ENCODE results near the gene RMND1. TPM values are rescaled to one million over a fixed set of nuclear protein-coding genes. Genes with fewer than 3 reads are reported as not detected.
"Not testable (repeated sequence)": the region's sequence is repeated elsewhere in the genome, so short reads cannot be mapped to it uniquely, and the experiment has no call there.

The RMND1 gene
- total RNA-seq, 1 experiment from 2014 or later: 39.1 TPM

DNA sequence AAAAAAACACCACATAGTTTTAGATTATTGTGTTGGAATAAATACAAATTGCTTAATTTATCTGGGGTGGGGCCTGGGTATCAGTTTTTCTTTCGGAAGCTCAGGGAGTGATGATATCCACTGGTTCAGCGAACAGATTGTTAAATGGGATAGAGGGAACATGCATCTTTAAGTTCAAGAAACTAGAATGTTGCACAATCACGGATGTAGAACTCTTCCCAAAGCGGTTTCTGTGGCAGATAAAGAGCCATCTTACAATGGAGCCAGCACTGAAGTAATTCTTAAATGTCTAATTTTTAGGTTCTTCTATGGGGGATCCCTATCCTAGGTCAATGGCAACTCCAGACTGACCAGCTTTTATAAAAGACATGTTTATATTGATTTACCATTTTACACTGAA lies 9.7 kb upstream of the RMND1 start:
- no peak overlapping the region for H3K4me3 Mint-ChIP-seq (ENCODE audit: unreplicated experiment)
- POLR2A ChIA-PET: no interaction called here
- H3K27me3 Mint-ChIP-seq (ENCODE audit: insufficient read depth, unreplicated experiment): no peaks in the 10 kb centered on the region
- no TSS peak for BruUV-seq (replicated peaks)
- DNase-seq: no peak
- intact Hi-C loops (cut with micrococcal nuclease; ENCODE audit: unreplicated experiment): no loop called here
- H3K36me3 Mint-ChIP-seq (ENCODE audit: insufficient read depth, unreplicated experiment): peaks cover 51% of the 10 kb centered on the region
- TF ChIP-seq, protein P1, sequence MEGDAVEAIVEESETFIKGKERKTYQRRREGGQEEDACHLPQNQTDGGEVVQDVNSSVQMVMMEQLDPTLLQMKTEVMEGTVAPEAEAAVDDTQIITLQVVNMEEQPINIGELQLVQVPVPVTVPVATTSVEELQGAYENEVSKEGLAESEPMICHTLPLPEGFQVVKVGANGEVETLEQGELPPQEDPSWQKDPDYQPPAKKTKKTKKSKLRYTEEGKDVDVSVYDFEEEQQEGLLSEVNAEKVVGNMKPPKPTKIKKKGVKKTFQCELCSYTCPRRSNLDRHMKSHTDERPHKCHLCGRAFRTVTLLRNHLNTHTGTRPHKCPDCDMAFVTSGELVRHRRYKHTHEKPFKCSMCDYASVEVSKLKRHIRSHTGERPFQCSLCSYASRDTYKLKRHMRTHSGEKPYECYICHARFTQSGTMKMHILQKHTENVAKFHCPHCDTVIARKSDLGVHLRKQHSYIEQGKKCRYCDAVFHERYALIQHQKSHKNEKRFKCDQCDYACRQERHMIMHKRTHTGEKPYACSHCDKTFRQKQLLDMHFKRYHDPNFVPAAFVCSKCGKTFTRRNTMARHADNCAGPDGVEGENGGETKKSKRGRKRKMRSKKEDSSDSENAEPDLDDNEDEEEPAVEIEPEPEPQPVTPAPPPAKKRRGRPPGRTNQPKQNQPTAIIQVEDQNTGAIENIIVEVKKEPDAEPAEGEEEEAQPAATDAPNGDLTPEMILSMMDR (IDR thresholded peaks at IDR 0.05; ENCODE audit: insufficient read depth in 1 of 2, low read depth in 1 of 2, low read length in 1 of 2, severe bottlenecking in 1 of 2, unreplicated experiment in 1 of 2): no peak
- Histone ChIP-seq H3K4me3 (ENCODE audit: low read depth, low read length) (no peak overlapping the region), H3K27me3 (replicated peaks; ENCODE audit: control insufficient read depth, insufficient read depth, low read length) (no peaks in the 10 kb centered on the region), H3K4me1 (peaks cover 3% of the 10 kb centered on the region), H3K9me3 (no peaks in the 10 kb centered on the region), H3K36me3 (ENCODE audit: control insufficient read depth, insufficient read depth, low read length) (peaks cover 1% of the 10 kb centered on the region)
- no peak overlapping the region for H3K27ac Mint-ChIP-seq (ENCODE audit: unreplicated experiment)
- CTCF ChIA-PET: no interaction called here
- H3K9me3 Mint-ChIP-seq (ENCODE audit: unreplicated experiment): no peaks in the 10 kb centered on the region
- peaks cover 7% of the 10 kb centered on the region for H3K4me1 Mint-ChIP-seq (ENCODE audit: low read depth, unreplicated experiment)

DNA sequence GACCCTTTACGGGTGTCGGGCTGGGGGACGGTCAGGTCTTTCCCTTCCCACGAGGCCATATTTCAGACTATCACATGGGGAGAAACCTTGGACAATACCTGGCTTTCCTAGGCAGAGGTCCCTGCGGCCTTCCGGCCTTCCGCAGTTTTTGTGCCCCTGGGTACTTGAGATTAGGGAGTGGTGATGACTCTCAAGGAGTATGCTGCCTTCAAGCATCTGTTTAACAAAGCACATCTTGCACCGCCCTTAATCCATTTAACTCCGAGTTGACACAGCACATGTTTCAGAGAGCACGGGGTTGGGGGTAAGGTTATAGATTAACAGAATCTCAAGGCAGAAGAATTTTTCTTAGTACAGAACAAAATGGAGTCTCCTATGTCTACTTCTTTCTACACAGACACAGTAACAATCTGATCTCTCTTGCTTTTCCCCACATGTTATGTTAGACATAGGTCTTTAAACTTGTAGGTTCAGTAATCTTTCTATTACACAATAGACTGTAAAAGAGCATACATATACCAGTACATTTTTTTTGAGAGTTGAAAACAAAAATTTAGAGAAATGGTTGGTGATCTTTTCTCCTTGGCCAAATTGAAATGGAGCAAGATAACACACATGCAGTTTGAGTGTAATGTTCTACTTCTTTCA lies 3.9 kb upstream of the RMND1 start:
- H3K9me3 ChIP-seq; CTCF ChIA-PET; BruUV-seq (replicated peaks); H3K27me3 Mint-ChIP-seq (ENCODE audit: insufficient read depth, unreplicated experiment); intact Hi-C loops (cut with micrococcal nuclease; ENCODE audit: unreplicated experiment); POLR2A ChIA-PET; H3K36me3 ChIP-seq (ENCODE audit: control insufficient read depth, insufficient read depth, low read length); H3K27me3 ChIP-seq (replicated peaks; ENCODE audit: control insufficient read depth, insufficient read depth, low read length); H3K9me3 Mint-ChIP-seq (ENCODE audit: unreplicated experiment): not testable (repeated sequence)
- H3K36me3 Mint-ChIP-seq (ENCODE audit: insufficient read depth, unreplicated experiment): peaks cover 43% of the 10 kb centered on the region
- peak; percentile 78 to 87 for DNase-seq
- H3K4me3 Mint-ChIP-seq (ENCODE audit: unreplicated experiment): peak overlapping the region; percentile 72
- H3K27ac Mint-ChIP-seq (ENCODE audit: unreplicated experiment): peak overlapping the region; percentile 90
- Histone ChIP-seq H3K4me3 (ENCODE audit: low read depth, low read length) (peak overlapping the region; percentile 18), H3K4me1 (peaks cover 29% of the 10 kb centered on the region)
- peaks cover 19% of the 10 kb centered on the region for H3K4me1 Mint-ChIP-seq (ENCODE audit: low read depth, unreplicated experiment)

DNA sequence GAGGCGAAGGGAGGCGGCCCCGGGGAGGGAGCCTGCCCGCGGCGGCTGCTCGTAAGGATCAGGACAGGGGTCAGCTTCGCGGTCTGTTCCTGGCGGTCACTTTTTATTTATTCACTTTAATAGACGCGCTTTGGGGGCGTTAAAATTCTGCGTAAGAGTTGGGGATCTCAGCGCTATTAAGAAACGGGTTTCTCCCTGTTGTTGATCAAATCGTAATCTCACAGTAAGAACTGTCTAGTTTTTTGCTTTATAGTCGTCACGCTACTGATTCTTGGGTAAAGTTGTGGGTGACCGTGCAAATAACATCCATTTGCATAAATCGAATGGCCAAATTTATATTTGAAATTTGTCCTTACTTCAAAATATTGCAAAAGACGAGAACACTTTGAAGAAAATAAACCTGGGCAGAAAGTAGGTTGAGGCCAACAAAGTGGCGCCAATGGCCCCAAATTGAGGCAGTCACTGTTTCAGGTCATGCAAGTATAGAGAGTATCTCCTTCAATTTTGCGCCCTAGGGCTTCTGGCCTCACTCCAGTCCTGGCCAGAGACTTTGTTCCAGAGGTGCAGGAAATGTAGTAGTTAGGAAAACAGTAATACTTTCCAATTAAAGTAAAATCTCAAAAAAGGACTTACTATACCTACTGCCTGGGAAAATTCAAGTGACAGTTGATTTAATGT lies 963 bp upstream of the RMND1 start:
- H3K9me3 ChIP-seq: no peaks in the 10 kb centered on the region
- Mint-ChIP-seq H3K4me1 (ENCODE audit: low read depth, unreplicated experiment) (peaks cover 26% of the 10 kb centered on the region), H3K27ac (ENCODE audit: unreplicated experiment) (peak overlapping the region; percentile 81), H3K27me3 (ENCODE audit: insufficient read depth, unreplicated experiment) (no peaks in the 10 kb centered on the region), H3K9me3 (ENCODE audit: unreplicated experiment) (no peaks in the 10 kb centered on the region), H3K4me3 (ENCODE audit: unreplicated experiment) (peak overlapping the region; percentile 98), H3K36me3 (ENCODE audit: insufficient read depth, unreplicated experiment) (peaks cover 23% of the 10 kb centered on the region)
- H3K4me1 ChIP-seq: peaks cover 29% of the 10 kb centered on the region
- peak overlapping the region; percentile 79 for H3K4me3 ChIP-seq (ENCODE audit: low read depth, low read length)
- no peaks in the 10 kb centered on the region for H3K36me3 ChIP-seq (ENCODE audit: control insufficient read depth, insufficient read depth, low read length)
- TSS peak; percentile 54 for BruUV-seq (replicated peaks)
- no peaks in the 10 kb centered on the region for H3K27me3 ChIP-seq (replicated peaks; ENCODE audit: control insufficient read depth, insufficient read depth, low read length)
- ChIA-PET CTCF (interaction anchor here (0.7 to 1.3 kb wide), 2 partner anchors 47 to 1649 kb away, joined by 3 read pairs; no protein-coding TSS in a partner anchor), POLR2A (interaction anchor here (0.6 kb wide), 1 partner anchor 19 kb away, joined by 3 read pairs; no protein-coding TSS in a partner anchor)
- no peak for DNase-seq
- intact Hi-C loops (cut with micrococcal nuclease; ENCODE audit: unreplicated experiment): loop anchor here (1.0 to 5.0 kb wide), 6 partner anchors 12 to 859 kb away; partner anchors contain the start of genes CCDC170 and ZBTB2
- TF ChIP-seq, protein P1 (IDR thresholded peaks at IDR 0.05; ENCODE audit: insufficient read depth in 1 of 2, low read depth in 1 of 2, low read length in 1 of 2, severe bottlenecking in 1 of 2, unreplicated experiment in 1 of 2): no peak

All from Caco-2 (cell line).